GM18861 (cell line): ENCODE measurements around the gene EPX.

ENCODE experiments used
- ATAC-seq: cut with Tn5 transposase; IDR thresholded peaks from one replicate; pipeline ENCODE4 v1.9.1; 2021; ENCODE audit not compliant: unreplicated experiment

Gene EPX

DNA sequence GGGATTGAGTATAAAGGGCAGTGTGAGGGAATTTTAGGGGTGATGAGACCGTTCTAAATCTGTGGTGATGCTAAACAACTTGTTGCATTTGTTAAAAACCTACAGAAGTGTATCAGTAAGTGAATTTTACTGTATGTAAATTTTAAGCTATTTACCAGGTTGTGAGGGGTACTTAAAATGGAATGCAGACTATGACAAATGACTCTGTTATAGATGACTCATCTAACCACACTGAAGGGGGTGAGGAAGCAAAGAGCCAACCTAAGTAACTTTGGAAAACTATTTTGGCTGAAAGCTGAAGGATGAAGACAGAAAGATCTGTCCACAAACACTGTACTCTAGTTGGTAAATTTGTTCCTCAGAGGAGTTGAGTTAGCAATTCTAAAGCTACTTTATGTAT is 31.8 kb downstream of the EPX start:
- ATAC-seq = no peak

- ATAC-seq = no peak
Observed at GRCh38 chr17:58227733-58228132, 35.2 kb downstream of the EPX start.

DNA sequence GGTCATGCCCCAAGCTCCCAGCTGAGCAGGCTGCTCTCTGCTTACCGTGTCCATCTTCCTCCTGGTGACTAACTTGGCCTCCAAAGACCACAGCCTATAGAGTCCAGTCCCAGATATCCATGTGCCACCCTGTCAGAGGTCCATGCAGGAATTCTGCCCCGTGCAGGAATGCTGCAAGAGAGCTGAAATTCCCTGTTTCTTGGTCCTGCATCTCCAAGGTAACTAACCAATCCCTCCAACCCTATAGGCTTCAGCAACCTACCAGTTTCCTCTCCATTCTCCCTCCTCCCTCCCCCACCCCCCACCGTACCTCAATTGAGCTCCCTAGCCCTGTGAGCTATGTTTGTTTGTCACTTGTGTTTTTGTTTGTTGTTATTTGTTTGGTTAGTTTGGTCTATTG is 36.2 kb downstream of the EPX start:
- ATAC-seq = no peak

DNA sequence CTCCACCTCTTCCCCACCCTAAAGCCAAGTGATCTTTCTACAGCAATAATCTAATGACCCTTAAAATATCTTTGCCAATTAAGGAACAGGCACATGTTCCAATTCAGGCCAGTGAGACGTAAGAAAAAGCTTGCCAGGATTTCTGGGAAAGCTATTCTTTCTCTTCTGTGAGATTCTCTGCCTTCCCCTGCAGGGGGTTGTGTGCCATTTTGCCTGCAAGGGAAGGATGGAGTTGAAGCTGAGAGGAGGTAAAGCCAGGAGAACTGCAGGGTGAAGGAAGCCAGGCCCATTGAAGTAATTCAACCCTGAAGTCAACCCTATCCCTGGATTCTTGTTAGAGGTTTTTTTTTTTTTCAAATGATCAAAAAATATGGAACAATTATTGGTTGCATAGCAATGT is 36.9 kb downstream of the EPX start:
- ATAC-seq = no peak

- no peak for ATAC-seq
Observed at GRCh38 chr17:58229881-58230280, 37.4 kb downstream of the EPX start.

DNA sequence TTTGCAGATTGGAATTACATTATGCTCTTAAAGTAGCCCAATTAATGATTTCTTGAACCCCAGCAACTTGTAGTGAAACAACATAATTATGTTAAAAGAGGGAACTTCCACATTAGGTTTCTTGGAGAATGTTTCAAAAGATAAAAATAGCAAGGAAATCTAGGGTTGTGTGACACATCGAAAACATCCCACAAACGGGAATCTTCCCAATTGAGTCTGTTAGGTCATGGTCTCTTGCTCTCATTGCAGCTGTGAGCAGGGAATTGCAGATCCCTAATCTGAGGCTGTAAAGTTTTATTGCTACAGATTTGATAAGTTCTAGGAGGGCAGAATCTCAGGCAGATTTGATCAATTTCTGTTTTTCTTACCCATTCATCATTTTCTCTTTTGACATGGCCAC is 39.1 kb downstream of the EPX start:
- ATAC-seq = no peak

- peak; percentile 37 for ATAC-seq
Observed at GRCh38 chr17:58232707-58233156, 40.2 kb downstream of the EPX start.

DNA sequence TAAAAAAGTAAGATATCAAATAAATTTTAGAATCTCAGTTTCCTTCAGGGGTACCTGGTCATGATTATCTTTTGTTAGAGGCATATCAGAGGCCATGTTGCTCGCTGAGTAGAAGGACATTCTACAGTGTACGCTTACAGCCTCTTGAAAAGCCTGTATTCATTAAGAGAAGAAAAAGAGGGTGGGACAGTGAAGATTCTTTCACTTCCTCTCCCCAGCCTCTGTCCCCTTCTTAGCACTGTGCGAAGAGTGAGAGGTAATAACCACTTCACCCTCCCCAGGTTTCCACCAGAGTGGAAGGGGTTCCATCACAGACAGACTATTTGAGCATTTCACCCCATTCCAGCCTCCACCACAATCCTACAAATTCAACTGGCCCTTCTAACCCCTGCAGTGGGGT is 41.0 kb downstream of the EPX start:
- ATAC-seq = peak; percentile 59

GRCh38 chr17:58234512-58234911 is 42.0 kb downstream of the EPX start:
- no peak for ATAC-seq

GRCh38 chr17:58235821-58236220 is 43.3 kb downstream of the EPX start:
- no peak for ATAC-seq

DNA sequence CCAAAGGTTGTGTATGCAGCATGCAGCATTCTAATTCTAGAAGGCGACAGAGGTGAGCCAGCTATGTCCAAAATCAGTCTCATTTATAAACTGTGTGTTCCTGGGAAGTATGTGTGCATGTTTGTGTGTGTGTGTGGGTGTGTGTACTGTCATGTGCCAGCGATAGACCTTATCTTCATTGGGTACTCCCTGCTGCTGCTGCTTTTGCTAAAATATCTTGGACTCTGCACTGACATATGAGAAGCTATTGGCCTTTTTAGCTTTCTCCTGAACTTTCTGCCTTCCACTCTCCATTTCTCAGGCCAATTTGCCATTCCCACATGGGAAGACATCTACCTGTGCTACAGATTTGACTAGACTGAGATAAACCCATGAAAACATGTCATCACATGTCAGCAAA is 43.9 kb downstream of the EPX start:
- ATAC-seq = no peak

- ATAC-seq = no peak
Observed at GRCh38 chr17:58238147-58238634, 45.7 kb downstream of the EPX start, which contains the start of gene LPO. LPO (plus strand) TSS chr17:58238584; CDS start chr17:58242980, 4,396 bp downstream.

GRCh38 chr17:58239987-58240386 is 47.5 kb downstream of the EPX start:
- ATAC-seq = no peak

DNA sequence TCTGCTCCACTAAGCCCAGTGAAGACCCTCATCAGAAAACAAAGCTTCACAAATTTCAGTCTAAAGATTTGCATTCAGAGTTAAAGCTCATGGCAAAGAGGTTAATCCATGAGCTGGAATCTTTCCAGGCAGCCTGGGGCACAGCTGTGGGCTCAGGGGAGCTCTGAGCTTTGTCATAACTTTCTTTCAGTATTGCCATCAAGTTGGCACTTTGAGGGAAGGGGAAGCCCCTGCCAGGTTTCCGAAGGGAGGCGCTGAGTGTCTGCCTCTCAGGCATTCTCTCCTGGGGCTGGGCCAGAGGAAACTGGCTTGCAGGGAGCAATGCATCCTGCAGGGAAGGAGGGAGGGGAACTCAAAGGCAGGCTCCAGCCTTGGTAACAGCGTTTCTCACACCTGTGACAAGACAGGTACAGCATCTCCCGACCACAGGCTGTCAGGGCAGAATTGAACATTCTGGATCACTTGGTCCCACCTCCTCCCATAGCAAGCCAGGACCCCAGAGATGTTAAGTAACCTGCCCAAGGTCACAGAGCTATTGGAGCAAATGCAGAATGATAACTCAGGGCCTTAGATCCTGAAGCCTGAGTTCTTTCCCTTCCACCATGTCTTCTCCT is 49.8 kb downstream of the EPX start:
- no peak for ATAC-seq

DNA sequence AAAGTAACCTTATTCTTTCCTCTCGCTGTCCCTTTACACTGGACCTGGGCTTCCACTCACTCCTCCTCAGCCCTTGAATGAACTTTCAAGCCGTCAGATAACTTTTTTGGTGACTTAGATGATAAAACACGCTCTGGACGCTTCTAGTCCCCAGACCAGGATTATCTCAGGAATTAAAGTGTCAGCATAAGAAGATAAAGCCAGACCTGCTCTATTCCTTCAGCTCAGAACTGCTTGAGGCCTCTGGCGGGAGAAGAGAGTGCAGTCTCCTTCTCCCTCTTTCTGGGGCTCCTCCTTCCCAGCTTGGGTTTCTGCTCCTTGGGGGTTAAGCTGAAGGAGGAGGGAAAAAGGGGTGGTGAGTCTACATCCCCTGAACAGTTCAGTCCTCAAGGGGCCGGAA is 52.4 kb downstream of the EPX start:
- ATAC-seq = no peak

- no peak for ATAC-seq
Observed at GRCh38 chr17:58245428-58246103, 53.0 kb downstream of the EPX start.

DNA sequence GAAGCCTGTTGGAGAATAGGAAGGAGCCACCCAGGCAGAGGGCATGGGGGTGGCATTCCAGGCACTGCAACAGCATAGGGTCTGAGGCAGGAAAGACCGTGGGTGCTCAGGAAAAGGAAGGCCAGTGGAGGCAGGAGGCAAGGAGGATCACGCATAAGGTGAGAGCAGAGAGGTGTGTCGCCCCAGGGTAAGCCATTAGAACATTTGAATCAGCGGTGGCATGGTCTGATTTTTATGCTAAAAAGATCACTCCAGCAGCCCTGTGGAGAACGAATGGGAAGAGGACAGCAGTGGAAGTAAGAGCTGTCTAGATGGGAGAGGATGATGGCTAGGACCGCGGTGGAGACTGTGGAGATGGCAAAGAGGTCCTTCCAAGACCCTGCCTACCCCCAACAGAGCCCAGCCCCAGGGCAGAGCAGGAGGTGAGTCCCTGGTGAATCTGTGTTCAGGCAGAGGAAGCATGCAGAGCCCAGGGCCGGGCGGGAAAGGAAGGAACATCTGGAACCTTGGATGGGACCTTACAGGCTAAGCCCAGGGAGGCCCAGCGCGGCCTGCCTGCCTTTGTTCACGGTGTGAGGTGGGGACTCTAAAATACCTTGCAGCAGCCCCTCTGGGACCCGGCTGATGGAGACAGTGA is 53.7 kb downstream of the EPX start:
- ATAC-seq = no peak

GRCh38 chr17:58246781-58247180 is 54.3 kb downstream of the EPX start:
- no peak for ATAC-seq

GRCh38 chr17:58247511-58248363 is 55.2 kb downstream of the EPX start:
- no peak for ATAC-seq

- no peak for ATAC-seq
Observed at GRCh38 chr17:58248955-58249269, 56.4 kb downstream of the EPX start.
